ENCODE results near the gene MS4A3.
"Not testable (repeated sequence)": the region's sequence is repeated elsewhere in the genome, so short reads cannot be mapped to it uniquely, and the experiment has no call there.

The MS4A3 gene

GRCh38 chr11:60095477-60096120 lies 39.1 kb downstream of the MS4A3 start:
- no peak for DNase-seq

GRCh38 chr11:60097189-60097588 lies 40.7 kb downstream of the MS4A3 start:
- DNase-seq = no peak

GRCh38 chr11:60098508-60098907 lies 42.0 kb downstream of the MS4A3 start:
- DNase-seq = no peak

- no peak for DNase-seq
These were observed 44.1 kb downstream of the MS4A3 start for GRCh38 chr11:60100516-60100915.

GRCh38 chr11:60101368-60101767 lies 44.9 kb downstream of the MS4A3 start:
- not testable (repeated sequence) for DNase-seq

GRCh38 chr11:60104471-60105115 lies 48.1 kb downstream of the MS4A3 start:
- not testable (repeated sequence) for DNase-seq

GRCh38 chr11:60108631-60109030 lies 52.2 kb downstream of the MS4A3 start:
- DNase-seq = not testable (repeated sequence)

GRCh38 chr11:60111793-60112192 lies 55.3 kb downstream of the MS4A3 start:
- no peak for DNase-seq

GRCh38 chr11:60116996-60117790 lies 60.7 kb downstream of the MS4A3 start:
- no peak for DNase-seq

- DNase-seq = peak in 1 of 2 experiments; percentile 27
These were observed 61.9 kb downstream of the MS4A3 start for GRCh38 chr11:60118338-60118737.

- DNase-seq = peak; percentile 80 to 88
These were observed 63.2 kb downstream of the MS4A3 start for GRCh38 chr11:60119710-60120109.
